H9 (cell line): Measurements from ENCODE around the gene WDR33. TPM values are rescaled to one million over a fixed set of nuclear protein-coding genes. Genes with fewer than 3 reads are reported as not detected.

ENCODE experiments used
- DNase-seq: peaks from one replicate; pipeline ENCODE4 v3.0.0-alpha.2; 2017
- H2AFZ ChIP-seq: one replicate; pipeline ENCODE4 v1.6.1; 2013; ENCODE audit warnings: mild to moderate bottlenecking, low read length, control low read depth, moderate library complexity
- H2AK5ac ChIP-seq: 2 replicates; pipeline ENCODE4 v1.6.1; 2013; ENCODE audit warnings: low read length, control low read depth, mixed read lengths; ENCODE audit not compliant: insufficient read length
- H2BK120ac ChIP-seq: one replicate; pipeline ENCODE4 v1.6.1; 2013; ENCODE audit warnings: low read depth, mild to moderate bottlenecking, low read length, control low read depth, inconsistent platforms; ENCODE audit not compliant: poor library complexity, severe bottlenecking
- H2BK12ac ChIP-seq: 2 replicates; pipeline ENCODE4 v1.6.1; 2013; ENCODE audit warnings: low read length, control low read depth, mixed read lengths, low read depth; ENCODE audit not compliant: insufficient read length
- H2BK15ac ChIP-seq: 2 replicates; pipeline ENCODE4 v1.6.1; 2013; ENCODE audit warnings: low read depth, low read length, control low read depth
- H2BK20ac ChIP-seq: one replicate; pipeline ENCODE4 v1.6.1; 2013; ENCODE audit warnings: low read depth, mild to moderate bottlenecking, low read length, control low read depth, inconsistent platforms; ENCODE audit not compliant: poor library complexity, severe bottlenecking
- H2BK5ac ChIP-seq: 2 replicates; pipeline ENCODE4 v1.6.1; 2013; ENCODE audit warnings: low read length, control low read depth, mixed read lengths; ENCODE audit not compliant: insufficient read length
- H3K14ac ChIP-seq: 2 replicates; pipeline ENCODE4 v1.6.1; 2013; ENCODE audit warnings: low read length, control low read depth; ENCODE audit not compliant: insufficient read depth
- H3K18ac ChIP-seq: 2 replicates; pipeline ENCODE4 v1.6.1; 2013; ENCODE audit warnings: low read depth, mild to moderate bottlenecking, mixed read lengths, low read length, control low read depth; ENCODE audit not compliant: insufficient read length
- H3K23ac ChIP-seq: 2 replicates; pipeline ENCODE4 v1.6.1; 2013; ENCODE audit warnings: low read length, control low read depth, mixed read lengths, low read depth; ENCODE audit not compliant: insufficient read length
- H3K23me2 ChIP-seq: 2 replicates; pipeline ENCODE4 v1.6.1; 2013; ENCODE audit warnings: low read depth, mild to moderate bottlenecking, mixed read lengths, low read length, control low read depth; ENCODE audit not compliant: insufficient read length, poor library complexity, severe bottlenecking
- H3K27ac ChIP-seq: 2 replicates; pipeline ENCODE4 v1.5.1; 2013; ENCODE audit warnings: low read length, control low read depth, mixed read lengths, low read depth; ENCODE audit not compliant: insufficient read length
- H3K27me3 ChIP-seq: 2 replicates; pipeline ENCODE4 v1.6.1; 2013; ENCODE audit warnings: low read length, control low read depth, inconsistent platforms; ENCODE audit not compliant: insufficient read depth
- H3K4ac ChIP-seq: 2 replicates; pipeline ENCODE4 v1.6.1; 2013; ENCODE audit warnings: low read depth, mild to moderate bottlenecking, control low read depth, inconsistent platforms, low read length, moderate library complexity
- H3K4me1 ChIP-seq: 2 replicates; pipeline ENCODE4 v1.6.1; 2013; ENCODE audit warnings: low read length, control low read depth, inconsistent platforms; ENCODE audit not compliant: insufficient read depth
- H3K4me2 ChIP-seq: 2 replicates; pipeline ENCODE4 v1.6.1; 2013; ENCODE audit warnings: low read length, control low read depth, mixed read lengths; ENCODE audit not compliant: insufficient read length, insufficient read depth
- H3K56ac ChIP-seq: 2 replicates; pipeline ENCODE4 v1.6.1; 2013; ENCODE audit warnings: low read depth, mild to moderate bottlenecking, mixed read lengths, low read length, control low read depth; ENCODE audit not compliant: insufficient read length
- H3K79me1 ChIP-seq: 2 replicates; pipeline ENCODE4 v1.6.1; 2013; ENCODE audit warnings: low read depth, mild to moderate bottlenecking, moderate library complexity, low read length, control low read depth, inconsistent platforms; ENCODE audit not compliant: insufficient read depth, poor library complexity, severe bottlenecking
- H3K79me2 ChIP-seq: 2 replicates; pipeline ENCODE4 v1.6.1; 2013; ENCODE audit warnings: low read length, control low read depth, inconsistent platforms; ENCODE audit not compliant: insufficient read depth
- H3K9ac ChIP-seq: 2 replicates; pipeline ENCODE4 v1.6.1; 2013; ENCODE audit warnings: low read length, control low read depth, mixed read lengths; ENCODE audit not compliant: insufficient read length; ENCODE audit errors: extremely low read depth
- H3K9me3 ChIP-seq: one replicate; pipeline ENCODE4 v1.6.1; 2013; ENCODE audit warnings: low read depth, low read length, inconsistent platforms; ENCODE audit not compliant: control insufficient read depth
- H3T11ph ChIP-seq: one replicate; pipeline ENCODE4 v1.6.1; 2013; ENCODE audit warnings: mild to moderate bottlenecking, low read length, control low read depth, inconsistent platforms
- H4K20me1 ChIP-seq: one replicate; pipeline ENCODE4 v1.6.1; 2013; ENCODE audit not compliant: control insufficient read depth, insufficient read length, insufficient read depth
- H4K5ac ChIP-seq: 2 replicates; pipeline ENCODE4 v1.6.1; 2013; ENCODE audit warnings: low read depth, mild to moderate bottlenecking, mixed read lengths, low read length, control low read depth; ENCODE audit not compliant: insufficient read length
- H4K8ac ChIP-seq: replicated peaks from 2 replicates; pipeline ENCODE4 v1.6.1; 2013; ENCODE audit warnings: low read length, control low read depth, mixed read lengths, low read depth; ENCODE audit not compliant: insufficient read length
- H4K91ac ChIP-seq: 2 replicates; pipeline ENCODE4 v1.6.1; 2013; ENCODE audit warnings: low read depth, mild to moderate bottlenecking, moderate library complexity, mixed read lengths, low read length, control low read depth; ENCODE audit not compliant: insufficient read length
- H3K27ac Mint-ChIP-seq, 3 experiments: 2 replicates in 2 of 3; 3 replicates in 1 of 3; pipeline ENCODE4 v1.8.0; 2020 to 2021; ENCODE audit warnings: mixed read lengths in 3 of 3, mild to moderate bottlenecking in 1 of 3, moderate library complexity in 1 of 3
- H3K27me3 Mint-ChIP-seq: 2 replicates; pipeline ENCODE4 v1.8.0; 2021; ENCODE audit warnings: low read depth, mild to moderate bottlenecking, moderate library complexity, mixed read lengths
- H3K36me3 Mint-ChIP-seq, 3 experiments: 2 replicates in 2 of 3; 3 replicates in 1 of 3; pipeline ENCODE4 v1.8.0; 2020 to 2021; ENCODE audit warnings: low read depth in 3 of 3, mixed read lengths in 3 of 3; ENCODE audit not compliant: insufficient read depth in 1 of 3
- H3K4me1 Mint-ChIP-seq, 2 experiments: 2 replicates each; pipeline ENCODE4 v1.8.0; 2020; ENCODE audit warnings: mixed read lengths in 2 of 2
- H3K4me3 Mint-ChIP-seq, 2 experiments: 2 replicates in 1 of 2; 3 replicates in 1 of 2; pipeline ENCODE4 v1.8.0; 2020 to 2021; ENCODE audit warnings: mild to moderate bottlenecking in 2 of 2, mixed read lengths in 2 of 2, moderate library complexity in 1 of 2
- H3K9me3 Mint-ChIP-seq, 2 experiments: 2 replicates in 1 of 2; 3 replicates in 1 of 2; pipeline ENCODE4 v1.8.0; 2020; ENCODE audit warnings: mild to moderate bottlenecking in 2 of 2, mixed read lengths in 2 of 2, moderate library complexity in 1 of 2
- CTCF ChIP-seq: fragments of 200-600 bp; sonication (generic); conservative IDR thresholded peaks from 3 replicates; pipeline ENCODE4 v1.8.0; 2021; ENCODE audit warnings: antibody characterized with exemption, mild to moderate bottlenecking
- WGBS: extraction: QIAGEN DNeasy Blood & Tissue Kit; methylation state at CpG from one replicate; pipeline ENCODE4 v1.1.7; 2013; ENCODE audit warnings: missing lambda C conversion rate, low lambda C conversion rate, mixed read lengths; ENCODE audit not compliant: insufficient read length; ENCODE audit errors: extremely low coverage; 5-methylcytosine and 5-hydroxymethylcytosine counted together
- total RNA-seq: library from RNA; stranded (reverse); gene quantifications from 2 replicates; pipeline ENCODE4 v1.2.1, GENCODE V29; 2021

The WDR33 gene
- total RNA-seq, 1 experiment from 2014 or later: 86.0 TPM

DNA sequence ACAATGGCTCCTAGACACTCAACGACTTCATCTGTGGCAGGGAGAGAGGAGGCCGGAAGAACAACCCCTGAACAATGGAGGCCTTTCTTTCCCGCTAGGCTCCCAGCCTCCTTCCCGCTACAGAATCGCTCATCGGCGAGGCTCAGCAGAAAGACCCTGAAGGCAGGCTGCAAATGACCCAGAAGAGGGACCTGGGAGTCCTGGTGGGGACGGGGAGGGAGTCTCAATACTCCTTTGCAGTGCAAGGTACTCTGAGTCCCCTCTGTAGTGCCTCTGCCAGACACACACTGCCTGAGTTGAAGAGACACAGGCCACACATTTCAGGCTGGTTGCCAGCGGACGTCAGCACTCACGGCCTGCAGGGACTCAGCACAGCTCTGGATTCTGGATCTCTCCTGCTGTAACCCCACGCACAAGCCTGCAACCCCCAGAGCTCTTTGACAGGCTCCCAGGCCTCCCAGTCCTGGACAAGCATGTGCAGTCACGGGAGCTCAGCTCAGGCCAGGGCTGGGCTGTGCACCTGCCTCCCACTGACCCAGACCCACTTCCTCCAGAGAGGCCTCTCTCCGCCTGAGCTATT is 158.9 kb downstream of the WDR33 start:
- H2BK20ac ChIP-seq: no peak overlapping the region
- no peaks in the 10 kb centered on the region for H4K20me1 ChIP-seq
- H3T11ph ChIP-seq: no peak overlapping the region
- H3K4me3 Mint-ChIP-seq: no peak overlapping the region
- H2AK5ac ChIP-seq: no peak overlapping the region
- H3K18ac ChIP-seq: no peak overlapping the region
- H3K56ac ChIP-seq: no peak overlapping the region
- no peak overlapping the region for H4K5ac ChIP-seq
- H3K9me3 ChIP-seq: no peaks in the 10 kb centered on the region
- no peak overlapping the region for H2BK120ac ChIP-seq
- no CpG with 5 or more reads among the region's 14 CpGs for WGBS
- H2BK5ac ChIP-seq: no peak overlapping the region
- H3K9ac ChIP-seq: no peak overlapping the region
- DNase-seq: no peak
- H3K79me1 ChIP-seq: no peaks in the 10 kb centered on the region
- no peaks in the 10 kb centered on the region for H3K27me3 ChIP-seq
- H2BK15ac ChIP-seq: no peak overlapping the region
- H3K36me3 Mint-ChIP-seq: no peaks in the 10 kb centered on the region
- H2BK12ac ChIP-seq: no peak overlapping the region
- no peak overlapping the region for H2AFZ ChIP-seq
- H4K91ac ChIP-seq: no peak overlapping the region
- H3K4me2 ChIP-seq: no peak overlapping the region
- H3K27ac Mint-ChIP-seq: no peak overlapping the region; a peak in 1 of 7 replicates
- H3K27me3 Mint-ChIP-seq: peaks cover 5% of the 10 kb centered on the region
- H3K9me3 Mint-ChIP-seq: no peaks in the 10 kb centered on the region
- no peaks in the 10 kb centered on the region for H3K79me2 ChIP-seq
- H3K4me1 Mint-ChIP-seq: peaks cover 16 to 28% of the 10 kb centered on the region in 2 experiments
- no peak overlapping the region for H3K4ac ChIP-seq
- H4K8ac ChIP-seq: no peak overlapping the region
- H3K23me2 ChIP-seq: peaks cover 4% of the 10 kb centered on the region
- no peak for TF ChIP-seq CTCF
- no peaks in the 10 kb centered on the region for H3K4me1 ChIP-seq
- no peak overlapping the region for H3K23ac ChIP-seq
- no peak overlapping the region for H3K27ac ChIP-seq
- H3K14ac ChIP-seq: no peak overlapping the region
